HFFc6 (cell line): Measurements from ENCODE around the gene ITGB6. TPM values are rescaled to one million over a fixed set of nuclear protein-coding genes. Genes with fewer than 3 reads are reported as not detected.

Experiments
- DNase-seq: peaks from one replicate; pipeline ENCODE4 v3.0.0-alpha.2; 2018
- H3K27ac Mint-ChIP-seq: 2 replicates; pipeline ENCODE4 v1.8.0; 2020; ENCODE audit warnings: mild to moderate bottlenecking, mixed read lengths
- H3K27me3 Mint-ChIP-seq: 2 replicates; pipeline ENCODE4 v1.8.0; 2021; ENCODE audit warnings: mild to moderate bottlenecking, moderate library complexity, mixed read lengths; ENCODE audit not compliant: insufficient read depth
- H3K36me3 Mint-ChIP-seq: 2 replicates; pipeline ENCODE4 v1.8.0; 2021; ENCODE audit warnings: low read depth, mixed read lengths
- H3K4me1 Mint-ChIP-seq: 2 replicates; pipeline ENCODE4 v1.8.0; 2020; ENCODE audit warnings: low read depth, mixed read lengths
- H3K4me3 Mint-ChIP-seq: 2 replicates; pipeline ENCODE4 v1.8.0; 2020; ENCODE audit warnings: mild to moderate bottlenecking, moderate library complexity, mixed read lengths
- H3K9me3 Mint-ChIP-seq: 2 replicates; pipeline ENCODE4 v1.8.0; 2020; ENCODE audit warnings: mild to moderate bottlenecking, mixed read lengths
- total RNA-seq, 6 experiments: library from RNA; stranded (reverse); fragmentation: NEBNext Ultra II Directional; extraction: Animal tissue kit (Norgen Biotek cat#: 25700); gene quantifications; 2 replicates in 1 of 6; 3 replicates in 5 of 6; pipeline ENCODE4 v1.2.3, GENCODE V29; 2021
- TF ChIP-seq, protein P1 (sequence below): fragments of 200-600 bp; sonication (generic); IDR thresholded peaks from 2 replicates; pipeline ENCODE4 v1.5.0; 2021; ENCODE audit warnings: antibody characterized with exemption, mild to moderate bottlenecking

Gene ITGB6
- total RNA-seq, 6 experiments from 2014 or later = 0.33 TPM; not detected in 4

DNA sequence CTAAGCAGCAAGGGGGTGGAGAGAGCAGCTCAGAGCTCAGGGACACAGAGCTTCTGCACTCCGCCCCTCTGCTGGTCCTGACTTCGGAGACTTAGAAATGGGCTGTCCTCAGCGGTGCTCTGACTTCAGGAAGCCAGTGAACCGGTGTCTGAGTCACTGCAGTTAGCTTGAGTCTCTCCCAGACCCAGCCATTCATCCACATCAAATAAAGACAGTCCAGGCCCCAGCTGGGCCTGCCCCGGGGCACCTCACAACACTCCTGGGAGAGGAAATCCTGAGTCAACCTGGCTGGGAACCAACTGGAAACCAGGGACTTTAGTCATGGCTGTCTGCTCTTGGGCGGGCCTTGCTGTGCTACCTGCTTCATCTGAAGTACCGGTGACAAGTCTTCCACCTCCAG, 5.4 kb upstream of the ITGB6 start:
- DNase-seq = peak; percentile 99

DNA sequence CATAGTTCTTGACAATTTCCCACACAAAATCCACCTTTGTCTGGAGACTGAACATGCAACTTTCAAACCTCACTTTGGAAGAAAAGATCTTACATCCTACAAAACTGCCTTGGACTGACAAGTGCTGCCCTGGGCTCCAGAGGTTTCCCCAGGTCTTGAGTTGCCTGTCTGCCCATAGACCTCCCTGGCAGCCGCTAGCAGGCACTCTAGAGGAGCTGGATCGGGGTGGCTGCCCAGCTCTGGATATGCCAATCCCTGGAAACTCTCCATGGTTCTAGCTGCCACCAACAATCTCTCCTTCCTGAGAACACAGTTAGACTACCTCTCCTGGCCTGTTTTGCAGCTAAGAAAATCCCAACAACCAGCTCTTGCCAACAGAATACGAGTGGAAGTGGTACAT, 3.4 kb upstream of the ITGB6 start:
- TF ChIP-seq, protein P1, sequence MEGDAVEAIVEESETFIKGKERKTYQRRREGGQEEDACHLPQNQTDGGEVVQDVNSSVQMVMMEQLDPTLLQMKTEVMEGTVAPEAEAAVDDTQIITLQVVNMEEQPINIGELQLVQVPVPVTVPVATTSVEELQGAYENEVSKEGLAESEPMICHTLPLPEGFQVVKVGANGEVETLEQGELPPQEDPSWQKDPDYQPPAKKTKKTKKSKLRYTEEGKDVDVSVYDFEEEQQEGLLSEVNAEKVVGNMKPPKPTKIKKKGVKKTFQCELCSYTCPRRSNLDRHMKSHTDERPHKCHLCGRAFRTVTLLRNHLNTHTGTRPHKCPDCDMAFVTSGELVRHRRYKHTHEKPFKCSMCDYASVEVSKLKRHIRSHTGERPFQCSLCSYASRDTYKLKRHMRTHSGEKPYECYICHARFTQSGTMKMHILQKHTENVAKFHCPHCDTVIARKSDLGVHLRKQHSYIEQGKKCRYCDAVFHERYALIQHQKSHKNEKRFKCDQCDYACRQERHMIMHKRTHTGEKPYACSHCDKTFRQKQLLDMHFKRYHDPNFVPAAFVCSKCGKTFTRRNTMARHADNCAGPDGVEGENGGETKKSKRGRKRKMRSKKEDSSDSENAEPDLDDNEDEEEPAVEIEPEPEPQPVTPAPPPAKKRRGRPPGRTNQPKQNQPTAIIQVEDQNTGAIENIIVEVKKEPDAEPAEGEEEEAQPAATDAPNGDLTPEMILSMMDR = no peak
- peaks cover 62% of the 10 kb centered on the region for H3K4me1 Mint-ChIP-seq
- no peaks in the 10 kb centered on the region for H3K36me3 Mint-ChIP-seq
- H3K9me3 Mint-ChIP-seq = no peaks in the 10 kb centered on the region
- no peak overlapping the region for H3K27ac Mint-ChIP-seq
- no peaks in the 10 kb centered on the region for H3K27me3 Mint-ChIP-seq
- H3K4me3 Mint-ChIP-seq = no peak overlapping the region
- no peak for DNase-seq

More for the DNA sequence above, 5.4 kb upstream of the ITGB6 start:
- H3K27ac Mint-ChIP-seq = peak overlapping the region; percentile 87
- TF ChIP-seq, protein P1 = no peak
- H3K27me3 Mint-ChIP-seq = no peaks in the 10 kb centered on the region
- H3K4me3 Mint-ChIP-seq = peak overlapping the region; percentile 35; the same call in 1 of the 2 replicates
- no peaks in the 10 kb centered on the region for H3K9me3 Mint-ChIP-seq
- peaks cover 83% of the 10 kb centered on the region for H3K4me1 Mint-ChIP-seq
- no peaks in the 10 kb centered on the region for H3K36me3 Mint-ChIP-seq

DNA sequence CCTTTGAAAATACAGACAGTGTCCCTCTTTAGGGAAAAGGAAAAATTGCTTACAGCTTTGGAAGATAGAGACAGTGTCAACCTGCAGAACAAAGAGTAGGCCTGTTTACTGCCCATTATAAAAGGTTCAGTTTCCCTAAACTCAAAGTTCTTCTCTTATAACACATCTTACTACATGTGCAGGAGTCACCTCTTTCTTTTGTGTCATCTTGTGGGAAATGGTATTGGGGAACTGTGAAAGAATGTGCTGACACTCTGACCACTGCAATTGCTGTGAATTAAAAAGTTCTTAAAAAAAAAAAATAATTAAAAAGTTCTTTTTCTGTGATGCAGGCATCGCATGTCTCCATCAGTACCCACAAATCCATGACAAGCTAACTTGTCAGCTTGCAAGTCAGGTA, 2.9 kb upstream of the ITGB6 start:
- H3K4me1 Mint-ChIP-seq = peaks cover 58% of the 10 kb centered on the region

DNA sequence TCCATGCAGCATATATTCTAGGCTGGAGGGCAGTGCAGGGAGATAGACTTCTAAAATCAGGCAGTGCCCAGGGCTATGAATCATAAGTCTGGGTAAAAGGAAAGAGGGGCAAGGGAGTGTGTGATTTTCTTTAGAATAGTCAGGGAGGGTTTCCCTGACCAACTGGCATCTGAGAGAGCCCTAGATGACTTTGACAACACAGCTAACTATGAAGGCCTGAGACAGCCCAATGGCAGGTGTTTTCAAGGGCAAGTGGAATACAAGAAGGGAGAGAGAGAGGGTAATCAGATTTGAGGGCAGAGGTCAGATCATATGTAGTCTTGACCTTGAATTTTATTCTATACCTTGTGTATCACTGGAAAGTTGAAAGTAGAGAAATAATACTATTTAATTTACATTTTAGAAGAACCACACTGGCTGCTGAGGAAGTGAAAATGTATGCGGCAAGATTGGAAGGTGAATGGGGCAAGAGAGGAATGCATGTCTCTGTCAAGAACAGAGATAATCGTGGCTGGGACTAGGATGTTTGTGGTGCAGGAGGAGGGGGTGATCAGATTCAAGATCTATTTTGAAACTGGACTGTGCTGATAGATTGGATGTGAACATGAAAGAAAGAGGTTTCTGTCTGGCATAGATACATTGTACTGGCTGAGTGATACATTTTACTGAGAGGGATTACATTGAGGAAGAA, 1.9 kb upstream of the ITGB6 start:
- H3K9me3 Mint-ChIP-seq = no peaks in the 10 kb centered on the region
- peaks cover 48% of the 10 kb centered on the region for H3K4me1 Mint-ChIP-seq
- H3K4me3 Mint-ChIP-seq = no peak overlapping the region
- H3K27me3 Mint-ChIP-seq = no peaks in the 10 kb centered on the region
- TF ChIP-seq, protein P1 = no peak
- H3K27ac Mint-ChIP-seq = no peak overlapping the region
- no peak for DNase-seq
- no peaks in the 10 kb centered on the region for H3K36me3 Mint-ChIP-seq

More for the DNA sequence above, 2.9 kb upstream of the ITGB6 start:
- TF ChIP-seq, protein P1 = no peak
- no peaks in the 10 kb centered on the region for H3K36me3 Mint-ChIP-seq
- no peak for DNase-seq
- H3K27me3 Mint-ChIP-seq = no peaks in the 10 kb centered on the region
- no peaks in the 10 kb centered on the region for H3K9me3 Mint-ChIP-seq
- no peak overlapping the region for H3K4me3 Mint-ChIP-seq
- H3K27ac Mint-ChIP-seq = no peak overlapping the region

DNA sequence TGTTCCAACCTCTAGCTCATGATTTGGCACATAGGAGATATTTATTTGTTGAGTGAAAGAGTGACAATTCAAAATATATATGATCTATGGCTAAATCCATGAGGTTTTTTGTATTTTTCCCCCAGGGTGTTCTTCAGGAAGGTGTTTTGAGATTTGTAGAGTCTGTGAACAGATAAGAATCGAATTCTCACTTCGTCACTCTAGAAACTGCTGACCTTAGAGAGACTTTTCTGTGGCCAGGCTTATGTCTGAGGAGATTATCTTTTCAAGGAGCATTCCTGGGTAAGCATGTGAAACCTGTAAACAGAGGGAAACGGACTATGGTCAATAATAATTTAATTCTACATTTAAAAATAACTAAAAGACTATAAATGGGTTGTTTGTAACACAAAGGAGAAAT, 849 bp upstream of the ITGB6 start:
- H3K36me3 Mint-ChIP-seq = no peaks in the 10 kb centered on the region
- no peak overlapping the region for H3K27ac Mint-ChIP-seq
- H3K4me1 Mint-ChIP-seq = peaks cover 39% of the 10 kb centered on the region
- no peaks in the 10 kb centered on the region for H3K9me3 Mint-ChIP-seq
- no peak overlapping the region for H3K4me3 Mint-ChIP-seq
- H3K27me3 Mint-ChIP-seq = no peaks in the 10 kb centered on the region
- no peak for DNase-seq
- TF ChIP-seq, protein P1 = no peak
